Fibroblast of lung (primary cell): ENCODE measurements around the gene ARHGAP42.

Experiments
- EZH2 ChIP-seq: IDR thresholded peaks from 2 replicates; pipeline ENCODE4 v1.5.1; 2012; ENCODE audit warnings: low read length, control low read depth, mild to moderate bottlenecking; ENCODE audit errors: missing control alignments
- TF ChIP-seq, protein P1 (sequence below), 2 donors: IDR thresholded peaks in 1 of 2; conservative IDR thresholded peaks in 1 of 2; 1 replicate in 1 of 2; 2 replicates in 1 of 2; pipeline ENCODE4 v1.5.1; 2011 to 2012; ENCODE audit warnings: low read length in 2 of 2, control low read depth in 1 of 2, inconsistent platforms in 1 of 2, low read depth in 1 of 2, mild to moderate bottlenecking in 1 of 2

DNA sequence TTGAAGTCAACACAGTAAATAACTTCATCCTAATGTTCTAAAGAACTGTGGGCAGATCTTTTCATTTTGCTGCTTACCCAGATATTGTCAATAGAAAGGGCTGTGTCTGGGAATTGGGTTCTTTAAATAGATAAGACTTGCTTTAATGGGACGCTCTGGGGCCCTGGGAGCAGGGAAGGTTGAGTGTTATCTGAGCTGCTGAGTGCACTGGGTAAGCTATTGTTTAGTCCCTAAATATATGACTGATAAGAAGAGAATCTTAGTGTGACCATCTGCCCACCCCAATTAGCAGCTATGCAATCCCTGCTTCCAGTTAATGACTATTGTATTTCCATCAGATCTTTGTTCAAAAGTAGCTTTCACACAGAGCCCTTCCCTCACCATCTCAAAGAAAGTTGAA is 44.4 kb downstream of the ARHGAP42 start:
- TF ChIP-seq, protein P1, sequence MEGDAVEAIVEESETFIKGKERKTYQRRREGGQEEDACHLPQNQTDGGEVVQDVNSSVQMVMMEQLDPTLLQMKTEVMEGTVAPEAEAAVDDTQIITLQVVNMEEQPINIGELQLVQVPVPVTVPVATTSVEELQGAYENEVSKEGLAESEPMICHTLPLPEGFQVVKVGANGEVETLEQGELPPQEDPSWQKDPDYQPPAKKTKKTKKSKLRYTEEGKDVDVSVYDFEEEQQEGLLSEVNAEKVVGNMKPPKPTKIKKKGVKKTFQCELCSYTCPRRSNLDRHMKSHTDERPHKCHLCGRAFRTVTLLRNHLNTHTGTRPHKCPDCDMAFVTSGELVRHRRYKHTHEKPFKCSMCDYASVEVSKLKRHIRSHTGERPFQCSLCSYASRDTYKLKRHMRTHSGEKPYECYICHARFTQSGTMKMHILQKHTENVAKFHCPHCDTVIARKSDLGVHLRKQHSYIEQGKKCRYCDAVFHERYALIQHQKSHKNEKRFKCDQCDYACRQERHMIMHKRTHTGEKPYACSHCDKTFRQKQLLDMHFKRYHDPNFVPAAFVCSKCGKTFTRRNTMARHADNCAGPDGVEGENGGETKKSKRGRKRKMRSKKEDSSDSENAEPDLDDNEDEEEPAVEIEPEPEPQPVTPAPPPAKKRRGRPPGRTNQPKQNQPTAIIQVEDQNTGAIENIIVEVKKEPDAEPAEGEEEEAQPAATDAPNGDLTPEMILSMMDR (conservative IDR thresholded peaks at IDR 0.05 in 1 of 2, IDR thresholded peaks at IDR 0.05 in 1 of 2; ENCODE audit: low read depth in 1 of 2, low read length in 2 of 2) = no peak
- TF ChIP-seq EZH2 = no peak
